ENCODE results near the gene RAB31. TPM values are rescaled to one million over a fixed set of nuclear protein-coding genes. Genes with fewer than 3 reads are reported as not detected.

The RAB31 gene
- polyA plus RNA-seq, 1 donor, result 15.5 TPM

DNA sequence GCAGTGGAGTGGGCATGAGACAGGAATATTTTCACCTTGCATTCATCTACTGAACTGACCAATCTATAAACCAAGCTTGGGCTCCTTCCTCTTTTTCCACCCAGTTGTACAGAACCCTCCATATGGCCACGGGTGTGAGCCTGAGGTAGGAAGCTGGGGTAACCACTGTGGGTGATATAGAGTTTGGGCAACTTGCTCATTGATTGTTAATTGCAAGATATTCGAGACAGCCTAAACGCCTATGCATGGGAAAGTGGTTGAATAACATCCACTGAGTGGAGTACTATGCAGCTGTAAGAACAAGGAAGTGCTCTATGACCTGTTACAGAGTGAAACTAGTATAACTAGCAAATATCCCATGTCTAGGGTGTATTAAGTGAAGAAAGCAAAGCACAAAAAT is 198.4 kb downstream of the RAB31 start:
- no peak overlapping the region for H3K4me3 ChIP-seq (ENCODE audit: low read length)
- H3K36me3 ChIP-seq (ENCODE audit: control insufficient read depth, insufficient read depth, low read length), result no peaks in the 10 kb centered on the region
- no peaks in the 10 kb centered on the region for H3K27me3 ChIP-seq (ENCODE audit: control insufficient read depth, insufficient read depth, low read length)
- no peaks in the 10 kb centered on the region for H3K9me3 ChIP-seq (ENCODE audit: control insufficient read depth, low read depth, low read length)
- DNase-seq, result no peak
- H3K27ac ChIP-seq (ENCODE audit: low read length), result no peak overlapping the region
- WGBS (ENCODE audit: insufficient coverage, low lambda C conversion rate), result no CpG with 5 or more reads among the region's 3 CpGs
- H3K4me1 ChIP-seq (ENCODE audit: control insufficient read depth, insufficient read depth, low read length), result no peaks in the 10 kb centered on the region

DNA sequence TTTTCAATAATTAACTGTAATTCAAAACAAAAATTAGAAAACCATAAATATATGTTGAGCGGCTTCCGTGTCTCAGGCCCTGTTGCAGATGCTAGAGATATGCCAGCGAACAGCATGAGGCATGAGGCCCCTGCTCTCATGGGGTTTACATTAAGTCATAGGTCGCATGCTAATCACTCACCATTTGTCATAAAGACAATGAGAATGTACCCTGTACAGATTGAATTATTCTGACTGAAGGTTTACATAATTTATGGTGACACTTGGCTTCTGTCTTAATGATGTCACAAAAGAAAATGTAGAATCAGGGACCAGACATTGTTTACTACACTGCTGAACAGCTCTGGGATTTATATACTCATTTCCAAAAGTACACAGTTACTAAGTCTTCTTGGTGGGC is 199.8 kb downstream of the RAB31 start:
- no peak for DNase-seq
- no peak overlapping the region for H3K4me3 ChIP-seq (ENCODE audit: low read length)
- H3K36me3 ChIP-seq (ENCODE audit: control insufficient read depth, insufficient read depth, low read length), result no peaks in the 10 kb centered on the region
- WGBS (ENCODE audit: insufficient coverage, low lambda C conversion rate), result no CpG with 5 or more reads among the region's 4 CpGs
- no peaks in the 10 kb centered on the region for H3K27me3 ChIP-seq (ENCODE audit: control insufficient read depth, insufficient read depth, low read length)
- no peaks in the 10 kb centered on the region for H3K9me3 ChIP-seq (ENCODE audit: control insufficient read depth, low read depth, low read length)
- H3K4me1 ChIP-seq (ENCODE audit: control insufficient read depth, insufficient read depth, low read length), result no peaks in the 10 kb centered on the region
- H3K27ac ChIP-seq (ENCODE audit: low read length), result no peak overlapping the region

GRCh38 chr18:9910071-9910470 is 202.0 kb downstream of the RAB31 start:
- H3K4me1 ChIP-seq (ENCODE audit: control insufficient read depth, insufficient read depth, low read length), result no peaks in the 10 kb centered on the region
- H3K27ac ChIP-seq (ENCODE audit: low read length), result no peak overlapping the region
- DNase-seq, result no peak
- H3K27me3 ChIP-seq (ENCODE audit: control insufficient read depth, insufficient read depth, low read length), result no peaks in the 10 kb centered on the region
- no peak overlapping the region for H3K4me3 ChIP-seq (ENCODE audit: low read length)
- H3K9me3 ChIP-seq (ENCODE audit: control insufficient read depth, low read depth, low read length), result no peaks in the 10 kb centered on the region
- no peaks in the 10 kb centered on the region for H3K36me3 ChIP-seq (ENCODE audit: control insufficient read depth, insufficient read depth, low read length)

- Histone ChIP-seq H3K36me3 (ENCODE audit: control insufficient read depth, insufficient read depth, low read length) (no peaks in the 10 kb centered on the region), H3K27ac (ENCODE audit: low read length) (no peak overlapping the region), H3K4me3 (ENCODE audit: low read length) (no peak overlapping the region), H3K9me3 (ENCODE audit: control insufficient read depth, low read depth, low read length) (no peaks in the 10 kb centered on the region), H3K4me1 (ENCODE audit: control insufficient read depth, insufficient read depth, low read length) (no peaks in the 10 kb centered on the region), H3K27me3 (ENCODE audit: control insufficient read depth, insufficient read depth, low read length) (no peaks in the 10 kb centered on the region)
- no CpG with 5 or more reads among the region's 2 CpGs for WGBS (ENCODE audit: insufficient coverage, low lambda C conversion rate)
- DNase-seq, result no peak
These were observed 202.6 kb downstream of the RAB31 start for GRCh38 chr18:9910661-9911060.

- Histone ChIP-seq H3K27ac (ENCODE audit: low read length) (no peak overlapping the region), H3K36me3 (ENCODE audit: control insufficient read depth, insufficient read depth, low read length) (no peaks in the 10 kb centered on the region), H3K9me3 (ENCODE audit: control insufficient read depth, low read depth, low read length) (no peaks in the 10 kb centered on the region), H3K4me3 (ENCODE audit: low read length) (no peak overlapping the region), H3K27me3 (ENCODE audit: control insufficient read depth, insufficient read depth, low read length) (no peaks in the 10 kb centered on the region), H3K4me1 (ENCODE audit: control insufficient read depth, insufficient read depth, low read length) (no peaks in the 10 kb centered on the region)
- WGBS (ENCODE audit: insufficient coverage, low lambda C conversion rate), result no CpG with 5 or more reads among the region's 5 CpGs
- no peak for DNase-seq
These were observed 203.1 kb downstream of the RAB31 start for GRCh38 chr18:9911226-9911625.

Other genes with a start within 250 kb of the RAB31 start
- 31.3 TPM for gene RALBP1, start 232.8 kb upstream of the RAB31 start, polyA plus RNA-seq
- 68.5 TPM for gene PPP4R1, start 93.7 kb upstream of the RAB31 start, polyA plus RNA-seq
- 0.03 TPM for gene TXNDC2, start 177.7 kb downstream of the RAB31 start, polyA plus RNA-seq
- gene VAPA, start 205.7 kb downstream of the RAB31 start, polyA plus RNA-seq, result 268 TPM

Measured in large intestine (tissue), 3 donors.